Kidney glomerular epithelial cell (primary cell): Measurements from ENCODE around the gene USP4.
"Not testable (repeated sequence)": the region's sequence is repeated elsewhere in the genome, so short reads cannot be mapped to it uniquely, and the experiment has no call there.

Experiments used
- DNase-seq: peaks from one replicate; lab custom pipeline; 2025; lab: John Stamatoyannopoulos, UW

USP4 gene

GRCh38 chr3:49244581-49245205 lies 95.2 kb downstream of the USP4 start:
- DNase-seq, result no peak

GRCh38 chr3:49240091-49240490 lies 99.8 kb downstream of the USP4 start:
- DNase-seq, result not testable (repeated sequence)

- no peak for DNase-seq
Measured at GRCh38 chr3:49238274-49239127, 101.4 kb downstream of the USP4 start.

- no peak for DNase-seq
Measured at GRCh38 chr3:49237344-49237743, 102.5 kb downstream of the USP4 start.

GRCh38 chr3:49236226-49236625 lies 103.6 kb downstream of the USP4 start:
- no peak for DNase-seq

GRCh38 chr3:49228817-49229216 lies 111.0 kb downstream of the USP4 start:
- not testable (repeated sequence) for DNase-seq
